Breast epithelium (tissue), 3 donors: Measurements from ENCODE around the gene PWWP2B.

Experiments used
- POLR2A ChIP-seq: fragments of 450-650 bp; IDR thresholded peaks from one replicate; pipeline ENCODE4 v1.6.1; 2016; ENCODE audit warnings: antibody characterized with exemption, mild to moderate bottlenecking, moderate library complexity
- TF ChIP-seq, protein P1 (sequence below), 3 donors: fragments of 450-650 bp; IDR thresholded peaks; one replicate each; pipeline ENCODE4 v1.5.1; 2016 to 2017; ENCODE audit warnings: antibody characterized with exemption in 3 of 3, mild to moderate bottlenecking in 3 of 3, moderate library complexity in 3 of 3

DNA sequence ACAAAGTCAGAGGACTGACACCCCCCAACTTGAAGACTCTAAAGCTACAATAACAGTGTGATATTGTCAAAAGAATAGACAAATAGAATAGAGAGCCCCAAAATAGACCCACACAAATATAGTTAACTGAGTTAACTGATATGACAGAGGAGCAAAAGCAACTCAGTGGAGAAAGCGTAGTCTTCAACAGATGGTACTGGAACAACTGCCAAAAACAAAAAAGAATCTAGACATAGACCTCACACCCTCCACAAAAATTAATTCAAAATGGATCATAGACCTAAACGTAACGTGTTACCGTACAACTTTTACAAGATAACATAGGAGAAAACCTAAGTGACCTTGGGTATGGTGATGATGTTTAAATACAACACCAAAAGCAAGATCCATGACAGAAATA, 28.6 kb upstream of the PWWP2B start:
- TF ChIP-seq, protein P1, sequence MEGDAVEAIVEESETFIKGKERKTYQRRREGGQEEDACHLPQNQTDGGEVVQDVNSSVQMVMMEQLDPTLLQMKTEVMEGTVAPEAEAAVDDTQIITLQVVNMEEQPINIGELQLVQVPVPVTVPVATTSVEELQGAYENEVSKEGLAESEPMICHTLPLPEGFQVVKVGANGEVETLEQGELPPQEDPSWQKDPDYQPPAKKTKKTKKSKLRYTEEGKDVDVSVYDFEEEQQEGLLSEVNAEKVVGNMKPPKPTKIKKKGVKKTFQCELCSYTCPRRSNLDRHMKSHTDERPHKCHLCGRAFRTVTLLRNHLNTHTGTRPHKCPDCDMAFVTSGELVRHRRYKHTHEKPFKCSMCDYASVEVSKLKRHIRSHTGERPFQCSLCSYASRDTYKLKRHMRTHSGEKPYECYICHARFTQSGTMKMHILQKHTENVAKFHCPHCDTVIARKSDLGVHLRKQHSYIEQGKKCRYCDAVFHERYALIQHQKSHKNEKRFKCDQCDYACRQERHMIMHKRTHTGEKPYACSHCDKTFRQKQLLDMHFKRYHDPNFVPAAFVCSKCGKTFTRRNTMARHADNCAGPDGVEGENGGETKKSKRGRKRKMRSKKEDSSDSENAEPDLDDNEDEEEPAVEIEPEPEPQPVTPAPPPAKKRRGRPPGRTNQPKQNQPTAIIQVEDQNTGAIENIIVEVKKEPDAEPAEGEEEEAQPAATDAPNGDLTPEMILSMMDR (IDR thresholded peaks at IDR 0.05) = no peak
- no peak for TF ChIP-seq POLR2A
